ENCODE data around the gene VSIG10.

- no peak for TF ChIP-seq EZH2 (IDR thresholded peaks at IDR 0.05; ENCODE audit: borderline replicate concordance)
- TF ChIP-seq CTCF (IDR thresholded peaks at IDR 0.05; ENCODE audit: poor library complexity) = no peak
Measured at GRCh38 chr12:118058881-118059280, 44.9 kb downstream of the VSIG10 start.
